Measurements from ENCODE around the gene USP10.
A peak's percentile ranks its signal among the peaks of the same experiment; 100 is the strongest.
"Not testable (repeated sequence)": the region's sequence is repeated elsewhere in the genome, so short reads cannot be mapped to it uniquely, and the experiment has no call there.

The USP10 gene

DNA sequence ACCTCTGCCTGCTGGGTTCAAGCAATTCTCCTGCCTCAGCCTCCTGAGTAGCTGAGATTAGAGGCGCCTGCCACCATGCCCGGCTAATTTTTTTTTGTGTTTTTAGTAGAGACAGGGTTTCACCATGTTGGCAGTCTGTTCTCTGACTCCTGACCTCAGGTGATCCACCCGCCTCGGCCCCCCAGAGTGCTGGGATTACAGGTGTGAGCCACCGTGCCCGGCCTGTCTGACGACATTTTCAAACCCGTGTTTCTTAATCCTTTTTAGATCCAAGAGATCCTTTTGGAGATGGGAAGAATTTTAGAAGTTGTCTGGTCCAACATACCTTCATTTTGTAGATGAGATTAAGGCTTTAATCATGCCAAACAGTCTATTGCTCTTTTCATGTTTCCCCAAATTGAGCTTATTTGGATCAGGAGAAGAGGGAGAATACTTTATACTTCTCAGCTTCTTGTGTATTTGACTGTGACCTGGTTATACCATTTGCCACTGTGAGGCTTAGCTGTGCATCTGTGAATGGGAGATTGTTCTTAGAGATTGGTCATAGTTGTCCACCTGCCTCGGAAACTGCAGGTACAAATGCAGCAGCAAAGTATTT lies 25.8 kb downstream of the USP10 start:
- no peak overlapping the region for H3K4me3 ChIP-seq (ENCODE audit: low read length)
- DNase-seq (ENCODE audit: low read depth) = no peak
- TF ChIP-seq, protein P1, sequence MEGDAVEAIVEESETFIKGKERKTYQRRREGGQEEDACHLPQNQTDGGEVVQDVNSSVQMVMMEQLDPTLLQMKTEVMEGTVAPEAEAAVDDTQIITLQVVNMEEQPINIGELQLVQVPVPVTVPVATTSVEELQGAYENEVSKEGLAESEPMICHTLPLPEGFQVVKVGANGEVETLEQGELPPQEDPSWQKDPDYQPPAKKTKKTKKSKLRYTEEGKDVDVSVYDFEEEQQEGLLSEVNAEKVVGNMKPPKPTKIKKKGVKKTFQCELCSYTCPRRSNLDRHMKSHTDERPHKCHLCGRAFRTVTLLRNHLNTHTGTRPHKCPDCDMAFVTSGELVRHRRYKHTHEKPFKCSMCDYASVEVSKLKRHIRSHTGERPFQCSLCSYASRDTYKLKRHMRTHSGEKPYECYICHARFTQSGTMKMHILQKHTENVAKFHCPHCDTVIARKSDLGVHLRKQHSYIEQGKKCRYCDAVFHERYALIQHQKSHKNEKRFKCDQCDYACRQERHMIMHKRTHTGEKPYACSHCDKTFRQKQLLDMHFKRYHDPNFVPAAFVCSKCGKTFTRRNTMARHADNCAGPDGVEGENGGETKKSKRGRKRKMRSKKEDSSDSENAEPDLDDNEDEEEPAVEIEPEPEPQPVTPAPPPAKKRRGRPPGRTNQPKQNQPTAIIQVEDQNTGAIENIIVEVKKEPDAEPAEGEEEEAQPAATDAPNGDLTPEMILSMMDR (IDR thresholded peaks at IDR 0.05; ENCODE audit: insufficient read depth, low read depth, low read length, missing control alignments) = no peak

DNA sequence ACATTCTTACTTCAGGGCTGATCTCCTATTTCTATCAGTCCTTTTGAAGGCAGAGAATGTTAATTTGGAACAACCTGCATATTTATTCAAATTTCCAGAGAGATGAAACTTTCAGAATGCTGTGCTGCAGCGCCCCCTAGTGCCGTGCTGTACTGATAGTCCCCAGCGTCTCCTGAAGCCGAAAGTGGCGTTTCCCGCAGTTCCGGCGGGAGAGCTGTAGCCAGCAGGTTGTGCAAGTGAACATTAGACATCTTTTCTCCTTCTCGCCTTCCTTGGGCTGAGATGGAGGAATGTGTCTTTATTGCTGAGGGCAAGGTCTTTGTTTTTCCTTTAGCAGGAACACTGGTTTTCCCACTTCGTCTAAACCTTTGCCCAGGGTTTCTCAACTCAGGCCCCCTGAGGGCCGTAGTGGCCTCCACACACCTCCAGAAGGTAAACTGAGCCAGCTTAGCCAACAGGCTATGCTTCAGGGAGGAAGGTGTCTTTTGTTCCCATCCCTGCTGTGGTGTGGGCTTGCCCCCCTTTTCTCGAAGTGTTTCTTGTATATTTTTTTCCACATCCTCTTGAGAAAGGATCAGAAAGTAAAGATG lies 26.4 kb downstream of the USP10 start:
- DNase-seq (ENCODE audit: low read depth) = peak; percentile 88
- TF ChIP-seq, protein P1 (IDR thresholded peaks at IDR 0.05; ENCODE audit: insufficient read depth, low read depth, low read length, missing control alignments) = peak; percentile 92
- H3K4me3 ChIP-seq (ENCODE audit: low read length) = no peak overlapping the region

DNA sequence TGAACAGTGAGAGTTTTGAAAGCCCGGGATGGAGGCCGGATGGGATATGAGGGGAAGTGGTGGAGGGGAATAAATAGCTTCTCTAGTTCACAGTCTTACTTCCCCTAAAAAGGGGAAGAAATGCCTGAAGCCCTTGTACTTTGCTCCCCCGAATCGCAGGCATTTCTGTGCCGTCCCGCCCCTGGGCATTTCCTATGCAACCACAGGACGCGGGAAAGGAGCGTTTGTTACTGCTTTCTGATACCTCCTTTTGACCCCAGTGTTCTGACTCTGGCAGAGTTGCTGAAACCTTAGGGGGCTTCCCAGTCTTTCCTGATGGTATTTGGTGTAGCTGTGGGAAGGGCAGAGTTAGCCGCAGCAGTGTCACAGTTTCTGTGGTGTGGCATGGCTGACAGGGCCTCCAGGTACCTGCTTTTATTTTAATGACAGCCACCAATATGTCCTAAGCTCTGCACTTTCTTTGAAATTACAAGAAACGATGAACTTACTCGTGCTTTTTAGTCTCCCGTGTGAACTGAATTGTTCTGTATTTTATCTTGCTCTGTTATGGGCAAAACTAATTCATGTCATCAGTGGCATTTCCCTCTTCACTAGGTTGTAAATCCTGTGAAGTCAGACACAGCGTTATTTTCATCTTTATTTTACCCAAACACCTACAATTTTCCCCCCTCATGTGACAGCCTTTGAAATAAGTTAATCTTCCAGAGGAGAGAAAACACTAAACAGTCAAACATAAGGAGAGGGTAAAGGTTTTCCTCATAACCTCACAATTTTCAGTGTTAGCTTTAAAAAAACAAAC lies 27.1 kb downstream of the USP10 start:
- no peak overlapping the region for H3K4me3 ChIP-seq (ENCODE audit: low read length)
- no peak for DNase-seq (ENCODE audit: low read depth)
- TF ChIP-seq, protein P1 (IDR thresholded peaks at IDR 0.05; ENCODE audit: insufficient read depth, low read depth, low read length, missing control alignments) = no peak

DNA sequence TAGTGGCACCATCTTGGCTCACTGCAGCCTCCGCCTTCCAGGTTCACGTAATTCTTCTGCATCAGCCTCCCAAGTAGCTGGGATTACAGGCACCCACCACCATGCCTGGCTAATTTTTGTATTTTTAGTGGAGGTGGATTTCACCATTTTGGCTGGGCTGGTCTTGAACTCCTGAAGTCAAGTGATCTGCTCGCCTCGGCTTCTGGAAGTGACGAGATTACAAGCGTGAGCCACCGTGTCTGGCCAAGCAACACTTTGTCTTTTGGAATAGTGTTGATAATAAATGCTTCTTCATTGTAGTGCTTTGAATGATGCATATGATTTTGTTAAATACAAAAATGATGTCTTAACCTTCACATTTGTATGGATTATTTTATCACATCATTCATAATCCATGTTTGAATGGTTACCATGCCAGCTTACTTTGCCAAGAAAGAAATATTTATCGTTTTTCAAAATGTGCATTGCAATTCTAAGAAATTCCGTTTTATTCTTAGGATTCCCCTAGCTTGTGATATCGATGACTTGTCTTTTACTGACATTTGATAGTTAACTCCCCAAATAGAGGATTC lies 29.1 kb downstream of the USP10 start:
- DNase-seq (ENCODE audit: low read depth) = no peak
- no peak overlapping the region for H3K4me3 ChIP-seq (ENCODE audit: low read length)
- TF ChIP-seq, protein P1 (IDR thresholded peaks at IDR 0.05; ENCODE audit: insufficient read depth, low read depth, low read length, missing control alignments) = no peak

DNA sequence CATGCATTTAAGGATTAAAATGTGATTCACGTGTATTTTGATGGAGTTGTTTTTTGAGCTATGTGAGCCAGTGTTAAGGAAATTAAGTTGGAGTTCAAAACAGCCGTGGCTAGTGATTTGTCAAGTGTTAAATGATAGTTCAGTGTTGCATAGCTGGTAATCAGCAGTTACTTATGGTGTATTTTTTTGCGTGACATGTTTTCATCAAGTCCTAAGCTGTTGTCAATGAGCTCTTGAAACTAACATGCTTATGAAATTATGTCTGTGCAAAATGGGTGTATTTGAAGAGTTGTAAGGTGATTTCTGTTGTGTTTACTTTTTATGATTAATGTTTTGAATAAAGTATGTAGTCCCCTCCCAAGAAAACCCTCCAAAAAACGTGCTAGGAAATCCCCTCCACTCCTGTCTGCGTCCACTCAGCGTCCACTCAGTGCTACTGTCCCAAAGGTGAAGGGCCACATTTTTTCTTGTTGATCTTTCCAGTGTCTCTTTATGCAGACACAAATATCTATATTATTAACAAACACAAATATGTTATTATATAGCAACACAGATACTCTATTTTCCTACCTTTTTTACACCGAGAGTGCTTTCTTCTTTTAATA lies 30.0 kb downstream of the USP10 start:
- DNase-seq (ENCODE audit: low read depth) = no peak
- TF ChIP-seq, protein P1 (IDR thresholded peaks at IDR 0.05; ENCODE audit: insufficient read depth, low read depth, low read length, missing control alignments) = no peak
- H3K4me3 ChIP-seq (ENCODE audit: low read length) = no peak overlapping the region

DNA sequence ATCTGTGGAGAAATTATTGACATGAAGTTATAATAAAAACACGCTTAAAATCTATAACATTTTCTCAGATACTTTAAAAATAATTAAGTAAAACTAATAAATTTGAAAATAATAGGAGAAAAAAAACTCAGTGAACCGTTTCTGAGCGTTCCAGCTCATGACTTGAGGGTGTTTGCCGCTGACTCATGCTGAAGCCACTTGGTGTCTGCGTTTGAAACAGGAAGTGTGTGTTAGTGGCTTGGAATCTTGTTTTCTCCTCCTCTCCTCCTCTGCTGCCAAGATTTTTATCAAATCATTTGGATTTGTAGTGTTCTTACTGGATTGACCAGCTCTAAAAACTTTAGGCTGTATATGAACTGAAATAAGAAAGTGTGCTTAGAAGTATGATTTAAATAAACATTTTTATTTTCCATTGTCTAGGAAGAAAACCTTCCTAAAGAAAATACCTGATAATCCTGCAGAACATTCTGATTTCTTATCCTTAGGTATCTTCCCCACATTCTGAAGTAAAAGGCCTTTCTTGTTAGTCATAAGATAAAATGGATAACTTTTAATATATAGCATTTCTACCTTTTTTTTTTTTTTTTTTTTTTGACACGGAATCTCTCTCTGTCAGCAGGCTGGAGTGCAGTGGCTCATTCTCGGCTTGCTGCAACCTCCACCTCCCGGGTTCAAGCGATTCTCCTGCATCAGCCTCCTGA lies 30.8 kb downstream of the USP10 start:
- H3K4me3 ChIP-seq (ENCODE audit: low read length) = no peak overlapping the region
- peak; percentile 92 for DNase-seq (ENCODE audit: low read depth)
- TF ChIP-seq, protein P1 (IDR thresholded peaks at IDR 0.05; ENCODE audit: insufficient read depth, low read depth, low read length, missing control alignments) = no peak

DNA sequence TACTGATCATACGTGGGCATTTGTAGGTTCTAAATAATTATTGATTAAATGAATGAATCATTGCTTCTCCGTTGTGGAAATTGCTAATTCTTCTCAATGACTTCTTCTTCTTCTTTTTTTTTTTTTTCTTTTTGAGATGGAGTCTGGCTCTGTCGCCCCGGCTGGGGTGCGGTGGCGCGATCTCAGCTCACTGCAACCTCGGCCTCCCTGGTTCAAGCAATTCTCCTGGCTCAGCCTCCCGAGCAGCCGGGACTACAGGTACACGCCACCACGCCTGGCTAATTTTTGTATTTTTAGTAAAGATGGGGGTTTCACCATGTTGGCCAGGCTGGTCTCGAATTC lies 32.5 kb downstream of the USP10 start:
- H3K4me3 ChIP-seq (ENCODE audit: low read length); DNase-seq (ENCODE audit: low read depth): not testable (repeated sequence)

Data from epithelial cell of esophagus (primary cell).